CD4-positive, alpha-beta T cell treated with Interleukin-12 subunit alpha and Interleukin-12 subunit beta, for 1 hour (primary cell): ENCODE measurements around the gene ADGRB3.
"Not testable (repeated sequence)": the region's sequence is repeated elsewhere in the genome, so short reads cannot be mapped to it uniquely, and the experiment has no call there.

Experiments
- DNase-seq: peaks from one replicate; pipeline ENCODE4 v3.0.0-alpha.2; 2020

ADGRB3 gene

DNA sequence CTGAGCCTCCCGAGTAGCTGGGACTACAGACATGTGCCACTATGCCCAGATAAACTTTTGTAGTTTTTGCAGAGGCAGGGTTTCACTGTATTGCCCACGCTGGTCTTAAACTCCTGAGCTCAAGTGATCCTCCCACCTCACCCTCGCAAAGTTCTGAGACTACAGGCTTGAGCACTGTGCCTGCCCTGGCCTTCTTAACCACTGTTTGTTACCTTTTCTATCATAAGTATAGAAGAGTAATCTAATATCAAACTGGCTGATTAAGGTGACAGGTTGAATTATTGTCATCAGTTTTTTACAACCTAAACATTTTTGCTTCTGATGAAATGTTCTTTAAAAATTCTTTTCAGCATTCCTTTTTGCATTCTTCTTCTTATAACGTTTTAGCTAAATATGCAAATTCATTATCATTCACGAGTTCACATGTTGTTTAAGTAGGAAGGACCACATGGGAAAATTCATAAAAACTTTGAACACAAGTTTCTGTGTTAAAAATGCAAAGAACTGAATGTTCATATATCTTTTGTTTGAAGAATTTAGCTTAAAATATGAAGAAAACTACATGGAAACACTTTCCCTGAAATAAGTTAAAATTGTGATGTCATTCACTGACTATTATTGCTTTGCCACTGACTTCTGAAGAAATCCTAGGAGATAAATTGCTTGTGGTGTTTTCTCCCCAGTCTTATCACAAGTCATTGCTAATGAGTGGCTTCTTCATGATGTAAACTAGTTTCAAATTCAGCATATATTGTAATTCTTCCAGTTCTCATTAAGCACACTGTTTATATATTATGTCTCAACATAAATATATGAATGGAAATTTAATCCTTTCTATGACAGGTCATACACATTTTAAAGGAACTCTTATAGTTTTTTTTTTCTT, 106.7 kb downstream of the ADGRB3 start:
- DNase-seq, result no peak

DNA sequence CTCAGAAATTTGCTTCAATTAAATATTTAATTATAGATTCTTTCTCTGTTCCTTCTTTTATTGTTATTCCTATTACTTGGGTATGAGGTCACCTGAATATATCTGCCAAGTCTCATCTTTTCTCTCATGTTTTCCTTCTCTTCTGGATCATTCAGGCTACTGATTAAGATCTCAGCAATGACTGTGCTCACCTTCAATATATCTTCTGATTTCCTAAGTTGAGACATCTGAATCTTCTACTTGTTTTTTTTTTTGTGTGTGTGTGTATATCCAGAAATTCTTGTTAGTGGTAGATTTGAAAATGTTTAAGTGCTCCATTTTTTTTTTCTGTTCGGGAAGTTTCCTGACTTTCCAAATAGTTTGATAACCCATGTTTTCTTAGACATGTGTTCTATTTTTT, 108.0 kb downstream of the ADGRB3 start:
- DNase-seq, result no peak

DNA sequence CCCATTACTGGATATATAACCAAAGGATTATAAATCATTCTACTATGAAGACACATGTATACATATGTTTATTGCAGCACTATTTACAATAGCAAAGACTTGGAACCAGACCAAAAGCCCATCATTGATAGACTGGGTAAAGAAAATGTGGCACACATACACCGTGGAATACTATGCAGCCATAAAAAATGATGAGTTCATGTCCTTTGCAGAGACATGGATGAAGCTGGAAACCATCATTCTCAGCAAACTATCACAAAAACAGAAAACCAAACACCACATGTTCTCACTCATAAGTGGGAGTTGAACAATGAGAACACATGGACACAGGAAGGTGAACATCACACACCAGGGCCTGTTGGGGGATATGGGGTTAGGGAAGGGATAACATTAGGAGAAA, 109.3 kb downstream of the ADGRB3 start:
- not testable (repeated sequence) for DNase-seq

DNA sequence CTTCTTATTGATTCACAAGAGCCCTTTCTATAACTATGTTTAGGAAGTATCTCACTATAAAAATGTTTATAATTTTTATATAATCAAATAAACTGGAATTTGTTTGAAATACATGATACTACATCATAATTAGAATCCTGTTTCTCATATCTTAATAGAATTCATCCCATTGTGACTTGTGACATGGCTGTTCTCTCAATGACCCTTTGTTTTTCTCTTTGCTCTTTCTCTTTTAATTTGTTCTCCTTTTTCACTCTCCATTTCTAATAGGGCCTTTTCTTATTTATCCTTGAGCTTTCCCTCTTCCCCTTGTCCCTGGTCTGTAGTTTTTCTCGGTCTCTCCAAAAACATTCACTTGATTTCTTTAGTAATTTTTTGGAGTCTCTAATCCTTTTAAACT, 111.3 kb downstream of the ADGRB3 start:
- no peak for DNase-seq

DNA sequence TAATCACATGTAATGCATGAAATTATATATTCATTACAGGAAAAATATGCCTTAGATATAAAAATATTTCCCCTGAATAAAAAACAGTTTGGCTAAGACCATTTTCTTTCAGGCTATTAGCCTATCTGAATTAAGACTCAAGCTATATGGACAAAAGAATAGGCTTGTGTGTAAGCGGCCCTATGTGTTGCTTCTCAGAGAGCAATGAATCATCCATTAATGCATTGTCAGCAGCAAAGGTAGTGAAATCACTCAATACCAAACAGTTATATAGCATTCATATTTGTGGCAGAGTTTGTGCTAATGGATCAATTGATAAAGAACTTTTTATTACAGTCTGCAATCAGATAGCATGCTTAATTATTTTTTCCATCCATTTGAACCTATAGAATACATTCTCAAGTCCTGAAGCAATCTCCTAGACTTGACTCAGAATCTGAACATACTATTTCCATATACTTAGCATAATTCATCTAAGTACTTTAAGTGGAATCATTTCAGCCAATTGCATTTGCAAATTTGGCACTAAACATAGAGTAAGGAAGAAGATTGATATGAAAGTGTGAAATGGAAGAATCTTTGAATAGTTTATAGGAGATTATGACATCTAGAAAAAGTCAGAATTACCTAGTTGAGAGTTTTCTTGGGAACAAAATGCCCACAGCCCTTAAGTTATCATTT, 112.2 kb downstream of the ADGRB3 start:
- no peak for DNase-seq

DNA sequence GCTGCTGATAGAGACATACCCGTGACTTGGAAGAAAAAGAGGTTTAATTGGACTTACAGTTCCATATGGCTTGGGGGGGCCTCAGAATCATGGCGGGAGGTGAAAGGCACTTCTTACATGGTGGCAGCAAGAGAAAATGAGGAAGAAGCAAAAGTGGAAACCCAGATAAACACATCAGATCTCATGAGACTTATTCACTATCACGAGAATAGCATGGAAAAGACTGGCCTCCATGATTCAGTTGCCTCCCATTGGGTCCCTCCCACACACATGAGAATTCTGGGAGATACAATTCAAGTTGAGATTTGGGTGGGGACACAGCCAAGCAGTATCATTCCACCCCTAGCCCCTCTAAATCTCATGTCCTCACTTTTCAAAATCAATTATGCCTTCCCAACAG, 112.8 kb downstream of the ADGRB3 start:
- not testable (repeated sequence) for DNase-seq

DNA sequence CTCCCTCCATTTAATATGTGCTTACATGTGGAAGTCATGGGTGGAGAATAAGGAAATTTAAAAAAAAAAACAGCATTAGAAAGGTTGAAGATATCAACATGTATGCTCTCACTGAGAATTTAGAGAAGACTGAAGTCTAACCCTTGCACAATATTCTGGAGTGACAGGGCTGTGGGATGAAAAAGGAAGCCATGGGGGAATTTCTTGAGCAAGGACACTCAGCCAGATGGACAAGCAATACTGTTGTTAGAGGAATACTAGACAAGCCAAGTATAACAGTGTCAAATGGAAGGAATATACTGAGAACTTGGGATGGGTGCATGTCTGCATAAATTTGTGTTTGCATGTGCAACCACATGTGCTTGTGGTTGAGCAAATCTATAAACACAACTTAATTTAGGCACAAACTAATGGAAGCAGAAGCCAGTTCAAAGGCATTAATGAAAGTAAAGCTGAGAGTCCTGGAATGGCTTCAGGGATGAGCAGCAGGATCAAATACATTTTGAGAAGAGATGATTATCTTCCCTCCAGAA, 119.7 kb downstream of the ADGRB3 start:
- DNase-seq, result no peak

DNA sequence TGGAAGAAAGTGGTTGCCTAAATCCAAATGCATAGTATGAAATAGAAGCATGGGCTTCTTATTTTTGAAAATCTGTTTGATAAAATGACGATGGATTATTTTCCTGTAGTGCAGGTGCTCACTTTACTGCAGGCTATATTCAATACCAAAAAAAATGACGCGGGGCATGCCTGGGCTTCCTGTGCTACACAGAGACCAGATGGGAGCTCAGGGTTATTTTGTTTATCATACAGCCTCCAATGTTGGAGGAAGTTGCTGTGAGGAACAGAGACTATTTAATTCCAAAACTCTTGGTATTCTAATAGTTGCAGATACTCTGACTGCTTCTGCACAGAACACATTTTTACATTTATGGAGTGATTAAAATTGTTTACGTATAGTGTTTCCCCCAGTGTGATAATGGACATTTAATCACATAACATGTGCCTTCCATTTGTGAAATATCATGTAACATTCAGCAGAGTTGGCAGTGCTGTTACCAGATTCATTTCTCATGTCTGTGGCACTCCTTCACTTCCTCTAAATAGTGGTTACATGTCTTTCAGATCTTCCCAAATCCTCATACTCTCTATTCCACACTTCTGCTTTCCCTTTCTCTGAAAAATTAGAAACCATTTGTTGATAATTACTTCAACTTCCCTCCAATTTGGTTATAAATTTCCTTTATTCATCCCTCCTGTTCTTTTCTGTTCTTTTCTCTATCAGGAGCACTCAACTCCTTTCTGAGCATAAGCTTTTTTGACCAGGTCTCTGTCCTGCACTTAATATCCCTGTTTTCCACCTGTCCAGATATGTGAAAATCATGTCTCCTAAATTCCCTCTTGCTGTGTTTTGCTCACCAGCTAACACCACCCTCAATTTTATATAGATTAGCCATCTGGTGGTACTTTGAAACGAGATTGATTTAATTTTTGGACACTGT, 121.6 kb downstream of the ADGRB3 start:
- DNase-seq, result no peak

DNA sequence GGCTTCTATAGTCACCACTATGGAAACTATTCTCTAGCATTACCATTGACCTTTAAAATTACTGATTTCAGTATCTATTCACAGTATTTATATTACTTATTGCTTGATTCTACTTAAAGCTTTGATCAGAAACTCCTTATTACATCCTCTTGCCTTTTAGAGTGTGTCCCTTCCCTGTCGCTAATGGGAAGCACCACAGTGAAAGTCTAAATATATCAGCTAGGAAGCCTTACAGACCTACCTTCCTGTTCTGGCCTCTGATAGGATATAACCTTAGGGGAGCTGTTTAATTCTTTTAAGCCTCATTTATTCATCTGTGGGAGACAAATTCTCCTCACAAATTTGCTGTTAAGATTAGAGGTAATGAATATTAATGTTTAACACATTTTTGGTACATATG, 122.7 kb downstream of the ADGRB3 start:
- DNase-seq, result no peak

DNA sequence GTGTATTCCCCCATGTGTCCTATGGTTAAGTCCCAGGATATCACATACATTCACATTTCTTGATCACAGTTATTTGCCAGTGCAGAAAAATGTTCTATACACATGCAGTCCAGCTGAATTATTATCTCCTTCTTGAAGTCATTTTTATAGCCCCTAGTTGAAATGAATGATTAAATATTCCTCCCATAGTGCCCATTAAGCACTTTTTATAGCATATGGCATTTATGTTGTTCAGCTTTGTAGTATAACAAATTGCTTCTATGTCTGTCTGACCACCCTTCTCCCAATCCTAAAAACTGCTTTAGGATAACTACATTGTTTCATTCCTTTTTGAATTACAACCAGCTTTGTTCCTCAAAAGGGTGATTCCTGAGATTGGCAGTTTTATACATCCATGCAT, 123.5 kb downstream of the ADGRB3 start:
- no peak for DNase-seq

DNA sequence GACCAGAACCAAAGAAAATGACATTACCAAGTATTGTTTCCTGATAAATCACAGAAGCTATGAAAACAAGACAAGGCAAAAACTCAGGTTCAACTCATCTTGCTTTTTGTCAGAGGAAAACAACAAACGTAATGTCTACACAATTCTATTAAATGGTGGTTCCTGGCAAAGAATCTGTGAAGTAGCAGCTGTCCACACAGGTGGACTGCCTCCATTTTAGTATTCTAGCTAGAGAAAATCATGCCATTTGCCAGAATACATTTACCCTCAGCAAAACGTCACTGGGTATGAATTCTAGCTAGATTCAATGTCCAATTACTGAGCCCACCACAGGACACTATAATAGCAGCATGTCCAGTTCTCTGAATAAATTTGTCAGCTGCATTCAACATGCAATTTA, 125.4 kb downstream of the ADGRB3 start:
- no peak for DNase-seq

DNA sequence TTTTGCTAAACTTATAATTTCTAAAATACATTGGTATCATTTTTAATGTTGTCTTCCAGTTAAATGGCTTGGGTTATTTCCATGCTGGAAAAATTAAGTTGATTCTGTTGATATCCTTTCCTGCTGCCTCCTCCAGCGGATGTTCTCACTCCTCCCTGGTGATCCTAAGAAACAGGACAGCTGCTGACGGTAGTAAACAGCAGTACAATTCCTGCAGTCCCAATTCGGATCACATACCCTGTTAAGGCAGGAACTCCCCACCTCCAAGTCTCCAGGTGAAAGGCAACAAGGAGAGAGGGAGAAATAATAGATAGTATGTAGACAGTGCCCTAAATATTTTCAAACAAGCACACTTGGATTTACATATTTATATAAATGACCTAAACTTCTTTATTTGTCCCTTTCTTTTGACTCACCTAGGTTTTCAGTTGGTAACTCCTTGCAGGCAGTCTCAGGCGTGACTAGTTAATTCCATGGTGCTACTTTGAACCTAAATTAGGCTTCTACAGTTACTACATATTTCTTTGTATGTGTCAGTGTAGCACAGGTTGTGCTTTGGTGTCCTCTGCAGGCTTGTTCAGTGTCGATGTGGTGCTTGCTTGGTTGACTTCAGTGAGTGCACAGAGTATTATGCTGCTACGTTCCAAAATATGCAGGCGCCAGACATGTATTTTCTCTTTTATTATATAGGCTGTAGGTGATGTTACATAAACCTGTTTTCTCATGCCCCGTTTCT, 126.0 kb downstream of the ADGRB3 start:
- DNase-seq, result no peak

DNA sequence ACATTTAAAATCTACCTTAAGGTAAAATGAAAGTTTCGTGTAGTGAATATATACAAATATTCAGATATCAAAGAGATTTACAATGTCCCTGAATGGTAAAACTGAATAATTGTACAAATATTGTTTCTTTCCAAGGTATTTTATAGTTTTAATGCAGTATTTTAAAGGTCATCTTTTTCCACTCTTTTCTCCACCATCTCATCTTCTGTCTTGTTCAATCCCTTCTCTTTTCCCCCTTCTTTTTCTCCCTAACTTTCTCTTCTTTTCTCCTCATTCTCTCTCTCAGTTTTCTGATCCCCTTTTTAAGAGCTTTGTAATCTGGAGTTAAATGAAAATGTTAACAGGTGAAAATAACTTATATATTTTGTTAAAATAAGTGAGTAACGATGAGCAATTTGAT, 126.9 kb downstream of the ADGRB3 start:
- no peak for DNase-seq

DNA sequence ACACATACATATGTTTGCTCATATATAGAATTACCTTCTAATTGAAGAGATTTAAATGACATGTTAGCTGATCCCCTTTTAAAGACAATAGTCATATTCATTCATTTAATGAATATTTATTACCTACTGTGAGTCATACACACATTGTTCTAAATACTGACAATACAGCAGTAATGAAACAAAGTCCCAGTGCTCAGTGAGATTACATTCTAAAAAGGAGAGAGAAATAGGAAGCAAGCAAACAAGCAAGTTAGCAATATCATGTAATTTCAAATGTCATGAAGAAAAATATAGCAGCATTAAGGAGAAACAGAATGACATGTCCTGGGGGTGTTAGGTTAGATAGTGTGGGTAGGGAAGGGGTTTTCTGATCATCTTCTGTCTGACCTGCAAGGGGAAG, 136.3 kb downstream of the ADGRB3 start:
- no peak for DNase-seq

DNA sequence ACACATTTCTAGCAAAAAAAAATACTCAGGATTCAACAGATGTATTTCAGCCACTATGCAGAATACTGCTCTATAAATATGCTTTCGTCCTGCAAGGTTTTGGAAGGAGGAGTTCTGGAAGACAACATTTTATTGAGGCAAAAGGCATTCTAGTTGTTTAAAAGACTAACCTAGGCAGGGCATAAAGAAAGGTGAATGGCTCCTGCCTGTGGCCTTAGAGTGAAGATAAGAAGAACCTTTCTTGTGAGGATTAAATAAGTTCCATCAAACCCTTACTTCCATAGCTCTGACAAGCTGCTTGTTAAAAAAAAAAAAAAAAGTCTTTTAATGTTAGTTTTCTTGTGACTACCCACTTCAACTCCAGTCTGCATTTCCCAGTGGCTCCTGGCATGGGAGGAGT, 139.8 kb downstream of the ADGRB3 start:
- no peak for DNase-seq

DNA sequence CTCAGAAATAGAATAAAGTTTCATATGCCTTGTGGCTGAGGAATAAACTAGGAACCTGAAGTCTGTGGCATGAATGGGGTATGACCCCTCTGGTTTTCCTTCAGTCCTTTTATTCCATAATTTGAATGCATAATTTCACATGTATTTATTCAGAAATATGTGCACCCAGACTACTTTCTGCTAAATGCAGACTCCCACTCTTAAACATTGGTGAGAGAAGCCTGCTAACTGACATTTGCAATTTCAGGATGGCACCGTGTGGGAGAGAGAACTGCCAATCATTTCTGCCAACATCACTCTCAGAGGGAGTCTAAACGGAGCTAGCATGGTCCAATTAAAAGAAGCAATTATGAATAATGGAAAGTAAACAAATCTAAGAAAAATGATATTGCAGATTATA, 141.3 kb downstream of the ADGRB3 start:
- no peak for DNase-seq

DNA sequence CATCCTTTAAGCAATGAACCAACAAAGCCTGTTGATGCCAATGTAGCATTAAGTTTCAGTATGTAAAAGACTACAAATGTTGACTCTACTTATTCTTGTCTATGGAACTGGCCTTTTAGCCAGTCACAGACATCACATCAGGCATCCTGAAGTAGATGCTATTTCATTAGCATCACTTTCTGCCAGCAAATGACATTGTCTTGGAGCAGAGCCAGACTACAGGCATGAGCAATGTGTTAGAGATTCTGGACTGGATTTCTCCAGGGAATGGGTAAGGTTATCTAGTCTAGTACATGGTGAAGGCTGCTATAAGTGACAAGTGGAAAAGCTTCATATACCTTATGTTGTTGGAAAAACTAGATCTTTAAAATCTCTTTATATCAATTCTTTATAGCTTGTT, 142.9 kb downstream of the ADGRB3 start:
- no peak for DNase-seq

DNA sequence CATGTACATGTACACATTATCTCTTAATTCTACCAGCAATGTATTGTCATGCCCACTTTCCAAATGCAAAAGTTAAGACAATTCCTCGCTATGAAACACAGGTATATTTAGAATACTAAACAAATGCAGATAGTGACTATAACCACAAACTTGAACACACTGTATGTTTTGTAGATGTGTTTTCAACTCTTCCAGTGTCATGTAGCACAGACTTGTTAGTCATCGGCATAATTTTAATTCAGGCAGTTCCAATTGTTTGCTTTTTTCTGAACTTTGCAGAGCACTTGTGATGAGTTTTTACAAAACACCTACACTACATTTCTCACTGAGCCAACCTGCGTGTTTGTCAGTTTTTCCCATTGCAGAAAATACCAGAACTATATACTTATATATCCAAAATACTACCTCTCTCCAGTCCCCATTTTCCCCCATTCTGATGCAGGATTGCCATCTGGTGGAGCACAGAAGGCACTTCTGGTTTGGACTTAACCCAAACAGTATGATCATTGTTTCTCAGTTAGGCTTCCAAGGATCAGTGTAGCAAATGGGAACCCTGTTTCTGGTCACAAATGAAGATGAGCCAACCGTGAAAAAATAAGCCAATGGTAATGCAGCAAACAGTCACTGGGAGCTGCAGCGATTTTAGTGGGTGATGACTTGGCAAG, 143.4 kb downstream of the ADGRB3 start:
- no peak for DNase-seq

DNA sequence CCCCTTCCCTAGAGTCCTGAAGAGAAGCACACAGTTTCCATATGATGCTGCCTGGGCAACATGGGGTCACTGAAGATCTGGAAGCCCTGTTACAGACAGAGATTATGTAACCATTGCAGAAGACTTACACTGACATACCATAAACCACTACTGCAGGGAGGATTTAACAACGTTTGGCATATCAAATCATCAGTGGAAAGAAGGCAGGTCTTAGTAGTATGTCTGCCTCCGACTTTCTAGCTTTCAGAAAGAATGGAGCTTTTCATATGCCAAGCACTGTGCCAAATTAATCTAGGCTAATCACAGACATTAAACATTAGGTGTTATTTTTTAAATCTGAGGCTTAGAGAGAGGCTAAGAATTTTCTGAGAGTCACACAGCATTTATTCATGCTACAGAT, 144.3 kb downstream of the ADGRB3 start:
- no peak for DNase-seq

DNA sequence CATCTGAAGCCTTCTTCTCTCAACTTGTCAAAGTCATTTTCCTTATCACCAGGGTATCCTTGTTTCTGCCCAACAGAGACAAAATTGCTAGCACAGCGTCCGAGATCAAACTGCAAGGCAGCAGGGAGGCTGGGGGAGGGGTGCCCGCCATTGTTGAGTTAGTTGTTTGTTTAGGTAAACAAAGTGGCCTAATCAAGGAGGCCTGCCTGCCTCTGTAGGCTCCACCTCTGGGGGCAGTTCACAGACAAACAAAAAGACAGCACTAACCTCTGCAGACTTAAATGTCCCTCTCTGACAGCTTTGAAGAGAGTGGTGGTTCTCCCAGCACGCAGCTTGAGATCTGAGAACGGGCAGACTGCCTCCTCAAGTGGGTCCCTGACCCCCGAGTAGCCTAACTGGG, 155.0 kb downstream of the ADGRB3 start:
- not testable (repeated sequence) for DNase-seq

DNA sequence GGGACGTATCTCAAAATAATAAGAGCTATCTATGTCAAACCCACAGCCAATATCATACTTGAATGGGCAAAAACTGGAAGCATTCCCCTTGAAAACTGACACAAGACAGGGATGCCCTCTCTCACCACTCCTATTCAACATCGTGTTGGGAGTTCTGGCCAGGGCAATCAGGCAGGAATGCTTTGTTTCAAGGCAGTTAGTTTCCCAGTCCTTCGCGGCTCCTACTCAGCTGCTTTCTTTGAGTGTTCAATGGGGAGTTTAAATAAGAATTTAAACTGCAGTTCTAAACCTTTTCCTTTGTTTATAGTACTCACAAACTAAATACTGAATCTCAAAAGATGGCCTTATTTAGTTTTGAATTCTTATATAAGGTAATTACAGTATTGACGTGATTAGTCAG, 179.9 kb downstream of the ADGRB3 start:
- not testable (repeated sequence) for DNase-seq

DNA sequence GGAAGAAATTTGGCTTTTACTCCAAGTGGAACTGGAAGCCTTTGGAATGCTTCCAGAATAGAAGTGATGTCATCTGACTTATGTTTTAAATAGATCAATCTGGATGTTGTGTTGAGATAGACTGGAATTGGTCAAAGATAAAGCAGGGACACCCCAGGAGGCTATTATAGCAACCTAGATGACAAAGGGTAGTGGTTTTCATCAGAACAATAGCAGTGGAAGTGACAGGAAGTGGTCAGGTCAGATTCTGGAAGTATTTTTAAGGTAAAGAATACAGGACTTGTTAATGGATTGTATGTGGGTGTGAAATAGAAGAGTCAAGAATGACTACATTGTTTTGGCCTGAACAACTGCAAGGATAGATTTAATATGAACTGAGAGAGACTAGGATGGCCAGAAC, 191.4 kb downstream of the ADGRB3 start:
- no peak for DNase-seq
